ENCODE data around the gene RUFY1.
A peak's percentile ranks its signal among the peaks of the same experiment; 100 is the strongest.
"Not testable (repeated sequence)": the region's sequence is repeated elsewhere in the genome, so short reads cannot be mapped to it uniquely, and the experiment has no call there.

RUFY1 gene

GRCh38 chr5:179550511-179551342 lies at the start of gene RUFY1:
Gene RUFY1 (plus strand): TSS chr5:179550554. CDS start chr5:179550570, 16 bp downstream.
- peak; percentile 79 for DNase-seq
- in situ Hi-C loops (cut with MboI; ENCODE audit: low pct_unique_long_range_greater_than_20kb, low sequenced_read_pairs): no loop called here

GRCh38 chr5:179501997-179502396 lies 48.4 kb upstream of the RUFY1 start:
- in situ Hi-C loops (cut with MboI; ENCODE audit: low pct_unique_long_range_greater_than_20kb, low sequenced_read_pairs): not testable (repeated sequence)

DNA sequence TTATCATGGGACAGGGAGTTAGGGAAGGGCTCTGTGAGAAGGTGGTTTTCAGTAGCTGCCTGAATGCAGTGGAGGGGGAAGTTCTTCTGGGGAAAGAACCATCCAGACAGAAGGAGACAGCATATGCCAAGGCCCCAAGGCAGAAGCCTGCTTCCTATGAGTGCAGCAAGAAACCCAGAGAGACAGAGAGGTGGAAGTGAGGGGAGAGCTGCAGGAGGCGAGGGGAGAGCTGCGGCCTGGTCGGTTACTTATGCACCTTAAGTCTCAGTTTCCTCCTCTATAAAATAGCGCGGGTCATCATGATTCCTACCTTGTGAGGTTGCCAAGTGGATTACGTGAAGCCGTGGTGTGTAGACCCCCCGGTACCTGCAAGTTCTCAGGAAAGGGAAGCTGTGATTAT lies 47.9 kb upstream of the RUFY1 start:
- in situ Hi-C loops (cut with MboI; ENCODE audit: low pct_unique_long_range_greater_than_20kb, low sequenced_read_pairs); DNase-seq: not testable (repeated sequence)

More at GRCh38 chr5:179501997-179502396, 48.4 kb upstream of the RUFY1 start:
- DNase-seq: not testable (repeated sequence)

- in situ Hi-C loops (cut with MboI; ENCODE audit: low pct_unique_long_range_greater_than_20kb, low sequenced_read_pairs): no loop called here
- no peak for DNase-seq
Observed at GRCh38 chr5:179504191-179504590, 46.2 kb upstream of the RUFY1 start.

DNA sequence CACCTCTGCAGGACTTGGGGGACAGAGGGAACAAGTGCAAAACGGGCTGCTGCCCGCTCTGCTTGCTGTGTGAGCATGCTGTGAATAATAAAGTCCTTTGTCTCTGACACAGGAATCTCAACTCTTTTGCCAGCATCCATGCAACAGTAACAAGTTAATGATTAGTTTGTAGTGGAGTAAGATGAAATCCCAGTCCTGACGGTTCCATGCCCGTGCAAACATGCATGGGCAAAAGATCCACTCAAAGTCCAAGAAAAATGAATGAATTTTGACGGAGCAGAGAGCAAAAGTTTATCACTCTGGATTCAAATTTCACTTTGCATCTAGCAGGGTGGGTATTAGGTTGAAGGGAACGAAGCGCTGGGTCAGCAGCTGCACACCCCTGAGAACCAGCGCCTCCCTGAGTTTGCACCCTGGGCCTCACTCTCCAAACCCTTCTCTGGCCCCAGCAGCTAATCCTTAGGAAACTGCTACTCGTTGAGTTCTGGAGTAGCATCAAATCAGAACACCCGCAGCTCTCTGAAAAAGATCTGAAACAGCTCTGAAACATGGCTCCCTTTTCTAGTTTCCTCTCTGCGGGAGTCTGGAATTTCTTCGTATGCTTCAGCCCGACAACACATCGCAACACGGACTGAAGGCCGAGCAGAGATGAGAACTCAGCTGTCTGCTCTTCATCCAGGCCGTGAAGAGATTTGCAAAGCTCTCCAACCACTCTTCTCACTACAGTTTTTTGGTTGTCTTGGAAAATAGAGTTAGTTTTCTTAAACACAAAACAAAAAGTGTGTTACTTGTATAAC lies 45.6 kb upstream of the RUFY1 start:
- in situ Hi-C loops (cut with MboI; ENCODE audit: low pct_unique_long_range_greater_than_20kb, low sequenced_read_pairs): no loop called here
- DNase-seq: no peak

DNA sequence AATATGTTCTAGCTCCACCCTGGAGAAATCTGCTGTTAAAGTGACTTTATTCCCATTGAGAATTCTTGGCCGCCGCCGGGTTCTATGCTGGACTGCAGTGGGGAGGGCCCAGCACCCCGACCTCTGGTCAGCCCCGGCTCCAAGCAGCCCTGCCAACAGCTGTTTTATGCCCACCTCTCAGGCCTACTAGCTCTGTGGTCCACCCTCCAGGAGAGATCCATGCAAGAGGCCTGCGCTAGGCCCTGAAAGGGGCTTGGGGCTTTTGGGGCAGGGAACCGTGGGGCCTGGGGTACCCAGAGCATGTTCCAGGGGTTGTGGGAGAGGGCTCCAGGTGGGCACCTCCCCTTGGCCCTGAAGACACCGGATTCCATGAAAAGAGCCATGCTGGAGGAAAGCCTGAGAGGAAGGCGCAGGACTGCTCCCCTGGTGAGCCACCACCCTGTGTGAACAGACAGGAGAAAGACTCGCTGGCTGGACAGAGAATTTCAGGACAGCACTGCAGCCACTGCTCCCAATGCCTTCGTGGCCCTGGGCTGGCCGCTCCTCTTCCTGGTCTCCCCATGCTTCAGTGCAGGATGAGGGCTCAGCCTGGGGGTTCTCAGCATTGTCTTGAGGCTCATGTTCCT lies 44.6 kb upstream of the RUFY1 start:
- no peak for DNase-seq

DNA sequence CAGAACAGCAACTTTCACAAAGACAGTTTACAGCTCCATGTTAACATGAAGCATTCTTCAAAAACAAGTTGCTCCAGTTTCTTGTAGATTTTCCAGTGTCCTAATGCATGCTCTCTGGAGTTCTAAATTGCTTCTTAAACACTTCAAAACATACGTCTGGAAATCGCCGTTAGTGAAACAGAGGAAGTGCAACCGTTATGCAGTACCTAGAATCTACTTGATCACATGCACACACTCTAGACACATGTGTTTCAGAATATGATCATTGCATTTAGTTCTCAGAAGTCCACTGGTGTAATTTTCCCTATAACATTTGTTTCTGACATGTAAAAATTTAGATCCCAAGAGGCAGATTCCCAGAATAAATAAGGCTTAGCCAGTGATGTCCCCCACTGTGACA lies 41.1 kb upstream of the RUFY1 start:
- DNase-seq: peak; percentile 43
- in situ Hi-C loops (cut with MboI; ENCODE audit: low pct_unique_long_range_greater_than_20kb, low sequenced_read_pairs): no loop called here

More for the DNA sequence above, 44.6 kb upstream of the RUFY1 start:
- in situ Hi-C loops (cut with MboI; ENCODE audit: low pct_unique_long_range_greater_than_20kb, low sequenced_read_pairs): no loop called here

GRCh38 chr5:179509845-179510244 lies 40.5 kb upstream of the RUFY1 start:
- in situ Hi-C loops (cut with MboI; ENCODE audit: low pct_unique_long_range_greater_than_20kb, low sequenced_read_pairs): no loop called here
- DNase-seq: no peak

- in situ Hi-C loops (cut with MboI; ENCODE audit: low pct_unique_long_range_greater_than_20kb, low sequenced_read_pairs): no loop called here
- DNase-seq: no peak
Observed at GRCh38 chr5:179512452-179513000, 37.8 kb upstream of the RUFY1 start.

DNA sequence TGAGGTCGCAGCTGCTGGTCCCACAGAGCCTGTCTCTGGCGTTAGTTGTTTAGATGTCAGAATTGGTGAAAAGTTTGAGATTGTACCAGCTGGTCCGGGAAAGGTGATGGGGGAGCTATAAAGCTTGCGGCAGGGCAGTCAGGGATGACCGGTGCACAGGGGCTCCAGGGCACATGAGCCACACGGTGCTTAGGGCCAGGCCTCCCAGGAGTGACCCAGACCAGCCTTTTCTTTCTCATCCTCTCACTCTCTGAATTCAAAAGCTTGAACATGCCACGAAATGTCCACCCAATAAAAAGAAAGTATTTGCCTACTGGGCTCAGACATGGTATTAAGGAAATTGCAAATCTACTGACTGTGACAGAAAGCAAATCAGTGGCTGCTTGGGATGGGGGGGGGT lies 34.9 kb upstream of the RUFY1 start:
- DNase-seq; in situ Hi-C loops (cut with MboI; ENCODE audit: low pct_unique_long_range_greater_than_20kb, low sequenced_read_pairs): not testable (repeated sequence)

DNA sequence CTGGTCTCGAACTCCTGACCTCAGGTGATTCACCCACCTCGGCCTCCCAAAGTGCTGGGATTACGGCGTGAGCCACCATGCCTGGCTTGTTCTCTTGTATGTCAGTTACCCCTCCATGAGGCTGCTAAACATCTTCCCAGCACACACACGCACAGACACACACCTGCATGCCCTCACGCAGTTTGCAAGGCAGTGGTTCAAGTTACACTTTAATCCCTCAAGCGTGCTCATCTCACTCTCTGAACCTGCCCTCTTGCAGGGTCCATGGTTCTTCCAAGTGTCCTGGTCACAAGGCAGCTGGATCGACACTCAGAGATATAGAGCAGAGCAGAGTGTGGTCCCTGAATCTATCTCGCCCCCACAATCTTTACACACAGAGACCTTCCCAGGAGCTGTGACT lies 34.1 kb upstream of the RUFY1 start:
- no peak for DNase-seq
- in situ Hi-C loops (cut with MboI; ENCODE audit: low pct_unique_long_range_greater_than_20kb, low sequenced_read_pairs): no loop called here

GRCh38 chr5:179517746-179518145 lies 32.6 kb upstream of the RUFY1 start:
- in situ Hi-C loops (cut with MboI; ENCODE audit: low pct_unique_long_range_greater_than_20kb, low sequenced_read_pairs); DNase-seq: not testable (repeated sequence)

- DNase-seq; in situ Hi-C loops (cut with MboI; ENCODE audit: low pct_unique_long_range_greater_than_20kb, low sequenced_read_pairs): not testable (repeated sequence)
Observed at GRCh38 chr5:179518369-179518768, 32.0 kb upstream of the RUFY1 start.

DNA sequence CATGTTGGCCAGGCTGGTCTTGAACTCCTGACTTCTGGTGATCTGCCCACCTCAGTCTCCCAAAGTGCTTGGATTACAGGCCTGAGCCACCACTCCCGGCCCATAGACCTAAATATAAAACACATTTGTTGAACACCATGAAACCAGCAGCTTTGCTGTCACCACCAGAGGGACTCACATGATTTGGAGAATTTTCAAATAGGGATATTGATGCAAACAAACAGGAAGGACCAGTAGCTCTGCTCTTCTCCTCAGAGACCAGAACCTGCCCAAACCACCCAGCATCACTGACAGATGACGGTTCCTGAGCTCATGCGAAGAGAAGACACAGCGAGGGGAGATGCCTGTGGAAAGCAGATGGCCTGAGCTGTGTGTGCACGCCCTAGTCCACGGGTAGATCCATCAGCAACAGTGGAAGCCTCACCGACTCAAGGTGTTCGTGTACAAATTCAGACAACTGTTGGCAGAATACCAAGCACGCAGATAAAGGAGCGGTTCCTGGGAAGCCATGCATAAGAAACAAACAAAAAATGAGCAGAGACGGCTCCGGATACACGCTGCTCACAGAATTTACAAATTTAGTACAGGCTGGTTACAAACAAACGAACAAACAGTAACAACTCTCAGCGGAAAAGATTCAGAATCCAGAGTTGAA lies 30.8 kb upstream of the RUFY1 start:
- peak; percentile 13 for DNase-seq
- in situ Hi-C loops (cut with MboI; ENCODE audit: low pct_unique_long_range_greater_than_20kb, low sequenced_read_pairs): not testable (repeated sequence)

DNA sequence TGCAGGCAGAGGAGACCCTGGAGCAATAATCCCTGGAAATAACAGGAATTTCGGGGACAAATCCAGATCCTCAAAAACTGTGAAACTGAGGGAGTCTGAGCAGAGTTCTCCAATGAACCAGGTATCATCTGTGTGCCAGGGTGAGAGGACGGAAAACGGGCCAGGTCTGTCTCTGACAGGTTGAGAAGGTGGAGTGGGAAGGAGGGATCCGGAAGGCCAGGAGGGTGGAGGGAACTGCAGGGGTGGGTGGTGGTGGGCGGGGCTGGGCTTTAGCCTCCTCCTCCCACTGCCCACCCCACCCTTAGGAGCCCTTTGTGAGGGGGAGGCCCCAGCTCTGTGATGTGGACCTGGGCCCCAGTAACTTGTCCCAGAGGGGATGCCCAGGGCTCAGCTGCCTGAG lies 28.2 kb upstream of the RUFY1 start:
- in situ Hi-C loops (cut with MboI; ENCODE audit: low pct_unique_long_range_greater_than_20kb, low sequenced_read_pairs): not testable (repeated sequence)

GRCh38 chr5:179526978-179527377 lies 23.4 kb upstream of the RUFY1 start:
- in situ Hi-C loops (cut with MboI; ENCODE audit: low pct_unique_long_range_greater_than_20kb, low sequenced_read_pairs): no loop called here
- DNase-seq: no peak

More for the DNA sequence above, 28.2 kb upstream of the RUFY1 start:
- DNase-seq: not testable (repeated sequence)

GRCh38 chr5:179530069-179530998 lies 20.0 kb upstream of the RUFY1 start:
- DNase-seq: no peak
- in situ Hi-C loops (cut with MboI; ENCODE audit: low pct_unique_long_range_greater_than_20kb, low sequenced_read_pairs): no loop called here

DNA sequence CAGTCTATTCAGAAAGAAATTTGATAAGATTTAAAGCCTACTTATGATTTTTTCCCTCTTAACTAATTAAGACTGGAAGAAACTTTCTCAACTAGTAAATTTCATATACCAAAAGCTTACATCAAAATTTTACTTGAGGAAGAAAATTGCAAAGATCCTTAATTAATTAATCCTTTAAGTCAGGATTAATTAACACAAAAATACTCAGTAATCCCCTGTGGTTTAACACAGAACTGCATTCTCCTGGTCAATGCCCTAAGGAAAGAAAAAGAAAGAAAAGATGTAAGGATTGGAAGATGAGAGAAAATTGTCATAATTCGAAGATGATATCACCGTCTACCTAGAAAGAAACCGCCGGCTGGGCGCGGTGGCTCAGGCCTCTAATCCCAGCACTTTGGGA lies 17.3 kb upstream of the RUFY1 start:
- in situ Hi-C loops (cut with MboI; ENCODE audit: low pct_unique_long_range_greater_than_20kb, low sequenced_read_pairs): no loop called here

More for the DNA sequence above, 17.3 kb upstream of the RUFY1 start:
- no peak for DNase-seq

All from KBM-7 (cell line).